Hematopoietic multipotent progenitor cell treated with erythropoietin and hydrocortisone succinate and interleukin-3 and kit ligand, for 8 days (in vitro differentiated cells): ENCODE data around the gene PIGT.
A peak's percentile ranks its signal among the peaks of the same experiment; 100 is the strongest.

ENCODE experiments used
- DNase-seq: peaks from one replicate; pipeline ENCODE4 v3.0.0-alpha.2; 2015

Gene PIGT

GRCh38 chr20:45432294-45432693 lies 16.4 kb downstream of the PIGT start:
- DNase-seq = peak; percentile 16

GRCh38 chr20:45433316-45433715 lies 17.4 kb downstream of the PIGT start:
- no peak for DNase-seq

GRCh38 chr20:45433976-45434375 lies 18.0 kb downstream of the PIGT start:
- DNase-seq = no peak

GRCh38 chr20:45436732-45437485 lies 21.0 kb downstream of the PIGT start:
- peak; percentile 89 for DNase-seq

GRCh38 chr20:45440424-45440823 lies 24.5 kb downstream of the PIGT start:
- no peak for DNase-seq

- DNase-seq = no peak
These were observed 25.1 kb downstream of the PIGT start for GRCh38 chr20:45440891-45441685.

GRCh38 chr20:45441746-45442145 lies 25.8 kb downstream of the PIGT start:
- DNase-seq = no peak

- DNase-seq = no peak
These were observed 28.1 kb downstream of the PIGT start for GRCh38 chr20:45444050-45444449.

GRCh38 chr20:45445805-45446562 lies 30.0 kb downstream of the PIGT start:
- peak; percentile 50 for DNase-seq

- DNase-seq = no peak
These were observed 32.3 kb downstream of the PIGT start for GRCh38 chr20:45448270-45448669.

GRCh38 chr20:45449528-45449927 lies 33.6 kb downstream of the PIGT start:
- no peak for DNase-seq

- peak; percentile 73 for DNase-seq
These were observed 34.3 kb downstream of the PIGT start for GRCh38 chr20:45450097-45450818.

- no peak for DNase-seq
These were observed 36.3 kb downstream of the PIGT start for GRCh38 chr20:45452238-45452637.

GRCh38 chr20:45452772-45453691 lies 37.1 kb downstream of the PIGT start:
- no peak for DNase-seq

GRCh38 chr20:45456632-45457031 lies 40.7 kb downstream of the PIGT start:
- DNase-seq = peak; percentile 48

GRCh38 chr20:45459606-45460005 lies 43.7 kb downstream of the PIGT start:
- peak; percentile 13 for DNase-seq

- DNase-seq = no peak
These were observed 45.3 kb downstream of the PIGT start for GRCh38 chr20:45461225-45461624.

- no peak for DNase-seq
These were observed 47.0 kb downstream of the PIGT start for GRCh38 chr20:45462711-45463509.

- no peak for DNase-seq
These were observed 47.8 kb downstream of the PIGT start for GRCh38 chr20:45463709-45464108.

GRCh38 chr20:45465491-45466266 lies 49.7 kb downstream of the PIGT start:
- DNase-seq = no peak
